Embryonic facial prominence (tissue), 1 donor: ENCODE data around the gene PRDX6.
"Not testable (repeated sequence)": the region's sequence is repeated elsewhere in the genome, so short reads cannot be mapped to it uniquely, and the experiment has no call there.

Experiments used
- DNase-seq: peaks from one replicate; pipeline ENCODE4 v3.0.0-alpha.2; 2016; ENCODE audit errors: extremely low spot score

Gene PRDX6, protein sequence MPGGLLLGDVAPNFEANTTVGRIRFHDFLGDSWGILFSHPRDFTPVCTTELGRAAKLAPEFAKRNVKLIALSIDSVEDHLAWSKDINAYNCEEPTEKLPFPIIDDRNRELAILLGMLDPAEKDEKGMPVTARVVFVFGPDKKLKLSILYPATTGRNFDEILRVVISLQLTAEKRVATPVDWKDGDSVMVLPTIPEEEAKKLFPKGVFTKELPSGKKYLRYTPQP

DNA sequence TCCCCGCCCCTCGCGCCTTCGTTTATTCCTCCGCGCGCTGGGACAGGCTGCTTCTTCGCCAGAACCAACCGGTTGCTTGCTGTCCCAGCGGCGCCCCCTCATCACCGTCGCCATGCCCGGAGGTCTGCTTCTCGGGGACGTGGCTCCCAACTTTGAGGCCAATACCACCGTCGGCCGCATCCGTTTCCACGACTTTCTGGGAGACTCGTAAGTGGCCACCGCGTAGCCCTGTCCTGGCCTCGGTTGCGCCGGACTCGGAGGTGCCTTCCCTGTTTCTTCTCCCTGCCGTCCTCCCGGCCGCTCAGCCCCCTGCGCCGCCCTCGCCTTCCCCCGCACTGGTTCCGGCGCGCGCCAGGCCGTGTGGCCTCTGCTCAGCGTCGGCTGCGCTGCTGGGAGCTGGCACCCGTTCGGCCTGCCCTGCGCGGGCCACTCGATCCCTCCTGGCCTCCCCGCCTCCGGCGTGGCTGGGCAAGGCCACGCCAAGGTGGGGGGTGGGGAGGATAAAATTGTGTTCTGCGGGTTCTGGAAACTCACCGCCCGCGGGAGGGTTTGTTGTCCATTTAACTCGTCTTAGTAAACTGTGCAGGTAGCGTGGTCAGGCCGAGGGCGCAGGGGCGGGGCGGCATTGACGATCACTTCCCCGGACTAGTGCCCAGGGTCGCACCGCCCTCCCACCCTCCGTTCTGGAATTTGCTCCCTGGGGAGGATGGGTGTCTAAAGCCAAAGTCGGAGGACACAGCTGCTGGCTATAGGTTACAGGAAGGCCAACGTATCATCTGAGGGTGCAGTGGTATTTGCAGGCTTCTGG, at the start of gene PRDX6:
Gene PRDX6 (plus strand): TSS at position 50 of the 808 bp plus-strand sequence. CDS start 63 bp downstream, at position 113.
- peak; percentile 77 for DNase-seq

DNA sequence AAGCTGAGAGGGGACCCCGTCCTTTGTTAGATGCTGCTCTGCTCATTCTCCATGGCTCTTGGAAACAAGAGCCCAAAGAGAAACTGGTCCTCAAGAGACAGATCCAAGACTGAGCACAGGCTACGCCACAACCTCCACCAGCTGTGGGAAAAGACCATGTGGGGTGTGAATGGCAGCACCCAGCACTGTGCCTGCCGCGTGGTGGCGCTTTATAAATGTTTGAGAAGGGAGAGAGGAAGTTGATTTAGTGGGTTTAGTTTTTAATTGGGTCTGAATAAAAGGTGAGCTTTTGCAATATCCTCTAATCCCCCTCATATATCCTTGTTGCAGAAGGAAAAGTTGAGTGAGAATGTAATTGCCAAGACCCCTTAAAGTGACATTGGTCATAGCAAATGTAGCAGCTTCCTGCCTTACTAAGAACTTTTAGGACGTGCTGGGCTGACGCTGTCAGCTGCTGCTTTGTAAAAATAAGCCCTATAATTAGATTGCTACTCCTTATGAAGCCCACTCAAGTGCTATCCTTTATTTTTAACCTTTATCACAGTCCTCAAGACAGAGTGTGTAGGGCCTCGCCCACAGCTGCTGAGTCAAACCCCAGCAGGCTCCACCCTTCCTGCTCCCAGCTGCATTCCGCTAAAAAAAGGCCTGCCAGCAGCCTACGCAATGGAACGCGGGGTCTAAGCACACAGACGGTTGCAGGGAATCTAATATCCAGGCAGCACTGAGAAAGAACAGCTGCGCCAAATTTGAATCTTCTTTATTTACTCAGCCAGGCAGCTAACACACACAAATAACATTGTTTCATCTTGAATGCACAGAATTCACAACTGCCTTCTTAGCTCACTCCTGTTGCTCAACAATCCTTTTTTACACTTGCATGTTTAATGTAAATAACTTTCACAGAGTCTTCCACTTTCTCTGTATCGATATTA, 47.4 kb upstream of the PRDX6 start:
- DNase-seq, result peak; percentile 92

DNA sequence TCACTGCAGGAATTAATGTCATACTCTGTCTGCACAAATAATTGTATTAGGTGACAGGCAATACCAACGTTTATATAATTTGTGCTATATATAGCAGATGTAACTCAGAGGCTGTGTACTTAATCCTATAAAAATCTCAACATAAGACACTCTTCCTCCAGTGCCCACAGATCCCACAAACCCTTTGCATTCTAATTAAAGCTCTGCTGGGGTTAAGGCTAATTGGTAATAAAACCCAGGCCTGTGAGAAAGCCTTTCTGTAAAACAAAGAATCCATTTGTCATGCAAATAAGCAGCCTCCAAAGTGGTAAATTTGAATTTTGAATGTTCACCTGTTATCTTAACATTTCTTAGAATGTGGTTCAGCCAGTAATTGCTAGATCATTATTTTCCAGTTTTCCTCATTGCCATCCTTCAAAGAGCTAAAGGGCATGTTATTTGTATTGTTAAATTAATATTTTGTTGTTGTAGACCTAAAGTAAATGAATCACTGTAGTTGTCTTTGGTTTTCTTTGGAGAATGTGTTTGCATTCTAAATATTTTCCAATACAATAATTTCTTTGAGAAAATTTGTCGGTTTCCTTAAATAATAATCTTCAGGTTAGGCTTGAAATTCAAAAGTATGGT, 46.3 kb upstream of the PRDX6 start:
- DNase-seq, result no peak

DNA sequence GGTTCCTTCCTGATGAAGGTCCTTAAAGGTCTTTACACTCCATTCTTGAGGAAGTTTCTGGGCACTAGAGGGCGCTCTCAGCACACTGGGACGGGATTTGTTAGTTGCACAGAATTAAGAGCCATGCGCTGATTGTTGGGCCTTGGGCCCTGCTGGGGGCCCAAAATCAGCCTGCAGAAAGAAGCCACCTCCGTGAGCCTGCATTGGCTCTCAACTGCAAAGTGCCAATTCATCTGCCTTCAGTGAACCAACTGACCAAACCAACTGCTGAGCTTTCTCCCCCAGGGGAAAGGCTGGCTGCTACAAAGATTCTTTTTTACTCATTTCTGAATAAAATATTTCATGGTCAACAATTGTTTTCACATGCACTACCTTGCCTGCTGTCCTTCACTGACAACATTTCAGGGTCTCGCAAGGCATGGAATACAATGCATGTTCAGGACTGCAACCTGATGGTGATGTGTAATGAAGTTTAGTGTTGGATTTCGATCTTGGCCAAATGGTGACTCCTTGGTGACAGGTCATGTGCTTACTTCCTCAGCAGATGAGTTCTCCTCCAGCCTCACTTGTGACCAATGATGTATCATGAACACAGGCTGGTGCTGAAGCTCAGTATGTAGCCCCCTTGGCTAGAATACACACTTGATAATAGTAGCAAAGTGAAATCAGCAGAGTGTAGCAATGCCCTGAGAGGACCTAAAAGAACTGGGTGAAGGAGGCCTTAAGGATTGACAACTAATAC, 45.7 kb upstream of the PRDX6 start:
- DNase-seq, result peak; percentile 50

DNA sequence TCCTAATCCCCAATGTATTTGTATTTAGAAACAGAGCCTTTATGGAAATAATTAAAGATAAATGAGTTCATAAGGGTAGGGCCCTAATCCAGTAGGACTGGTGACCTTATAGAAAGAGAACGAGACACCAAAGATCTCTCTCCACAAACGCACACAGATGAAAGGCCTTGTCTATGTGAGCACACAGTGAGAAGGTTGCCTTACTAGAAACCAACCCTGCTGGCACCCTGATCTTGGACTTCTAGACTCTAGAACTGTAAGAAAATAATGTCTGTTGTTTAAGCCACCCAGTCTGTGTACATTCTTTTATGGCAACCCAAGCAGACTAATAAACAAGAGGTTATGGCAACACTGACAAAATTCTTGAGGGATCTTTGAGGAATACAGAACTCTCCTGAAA, 44.8 kb upstream of the PRDX6 start:
- DNase-seq, result no peak

DNA sequence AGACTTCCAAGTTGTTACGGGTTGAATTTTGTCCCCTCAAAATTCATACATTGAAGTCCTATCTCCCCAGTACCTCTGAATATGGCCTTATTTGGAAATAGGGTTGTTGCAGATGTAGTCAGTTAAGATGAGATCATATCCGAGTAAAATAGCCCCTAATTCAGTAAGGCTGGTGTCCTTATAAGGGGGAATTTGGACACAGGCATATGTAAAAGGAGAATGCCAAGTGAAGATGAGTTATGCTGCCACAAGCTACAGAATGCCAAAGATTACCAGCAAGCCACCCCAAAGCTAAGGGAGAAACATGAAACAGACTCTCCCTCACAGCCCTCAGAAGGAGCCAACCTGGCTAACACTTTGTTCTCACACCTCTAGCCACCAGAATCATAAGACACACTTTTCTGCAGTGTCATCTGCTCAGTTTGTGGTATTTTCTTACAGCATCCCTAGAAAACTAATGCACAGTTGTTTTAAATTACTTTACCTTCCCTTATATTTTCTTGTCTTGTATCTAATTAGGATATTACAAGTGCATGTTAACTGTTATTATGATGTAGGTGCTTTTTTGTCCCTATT, 43.3 kb upstream of the PRDX6 start:
- no peak for DNase-seq

DNA sequence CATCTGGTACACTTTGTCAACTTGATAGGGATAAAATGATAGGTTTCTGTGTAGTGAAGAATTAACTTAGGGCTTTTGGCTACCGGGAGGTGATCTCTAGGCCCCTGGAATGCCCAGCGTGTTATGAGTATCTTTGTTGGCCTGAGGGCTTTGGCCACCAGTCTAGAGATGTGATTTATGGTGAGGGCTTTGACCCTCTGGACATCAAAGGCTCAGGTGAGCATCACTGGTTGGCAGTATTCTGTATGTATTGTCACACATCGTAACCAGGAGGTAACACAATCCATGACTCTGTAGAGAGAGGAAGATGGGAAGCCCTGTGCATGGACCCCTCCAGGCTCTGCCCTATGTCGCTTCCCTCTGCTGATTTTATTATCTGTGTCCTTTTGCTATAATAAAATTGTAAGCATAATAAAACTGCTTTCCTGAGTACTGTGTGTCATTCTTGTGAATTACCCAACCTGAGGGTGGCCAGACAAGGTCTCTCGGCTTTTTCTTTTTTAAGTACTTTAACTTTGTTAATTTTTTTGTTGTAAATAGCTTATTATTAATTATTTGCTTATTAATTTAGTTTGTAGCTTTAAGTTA, 40.2 kb upstream of the PRDX6 start:
- DNase-seq, result no peak

DNA sequence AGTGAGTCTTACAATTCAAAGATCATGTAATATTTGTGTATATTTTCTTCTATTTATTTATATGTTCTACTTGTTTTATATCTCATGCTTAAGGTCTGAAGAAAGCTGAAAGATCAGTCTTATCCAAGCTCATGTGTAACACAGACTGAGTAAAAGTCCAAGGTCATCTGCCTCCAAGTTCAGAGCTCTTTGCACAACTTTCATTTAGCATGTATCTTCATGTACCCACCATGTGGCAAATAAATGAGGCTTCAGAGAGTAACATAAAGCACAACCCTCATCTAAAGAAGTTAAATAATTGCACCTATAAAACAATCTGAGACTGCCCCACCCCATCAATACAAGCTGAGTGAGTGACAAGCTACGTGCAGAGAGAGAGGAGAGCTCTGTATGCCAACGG, 38.5 kb upstream of the PRDX6 start:
- no peak for DNase-seq

DNA sequence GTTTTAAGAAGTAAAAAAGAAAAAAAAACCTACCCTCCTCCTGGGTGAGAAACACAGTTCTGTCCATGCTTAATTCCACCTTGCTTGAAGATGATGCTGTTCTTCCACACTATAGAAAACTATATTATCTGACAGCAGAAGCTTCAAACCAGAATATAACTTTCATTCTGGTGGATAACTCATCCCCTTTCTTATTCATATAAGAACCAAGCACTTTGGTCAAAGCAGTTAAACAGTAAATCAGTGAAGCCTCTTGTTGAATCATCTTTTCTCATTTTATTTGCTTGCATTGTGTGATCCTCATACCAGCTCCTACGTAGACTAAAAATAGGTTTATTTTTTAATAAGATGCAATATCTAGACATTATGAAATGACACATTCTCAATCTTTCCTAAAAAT, 36.7 kb upstream of the PRDX6 start:
- DNase-seq, result no peak

DNA sequence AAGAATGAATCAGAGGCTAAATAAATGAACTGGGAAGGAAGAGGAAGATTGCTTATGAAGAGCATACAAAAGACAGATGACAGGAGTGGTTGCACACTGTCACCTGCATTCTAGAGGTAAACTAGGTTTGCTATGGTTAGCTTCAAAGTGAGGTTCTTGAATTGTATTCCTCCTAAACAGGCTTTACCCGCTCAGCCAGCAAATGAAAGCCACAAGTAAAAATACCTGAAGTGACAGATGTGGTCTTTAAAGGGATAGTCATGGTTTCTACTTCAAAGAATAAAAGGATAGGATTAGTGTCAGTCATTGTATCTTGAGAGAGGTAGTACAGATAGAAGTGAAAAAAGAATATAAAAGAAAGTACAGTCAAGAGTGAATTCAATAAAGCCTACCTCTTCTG, 32.4 kb upstream of the PRDX6 start:
- DNase-seq, result no peak

DNA sequence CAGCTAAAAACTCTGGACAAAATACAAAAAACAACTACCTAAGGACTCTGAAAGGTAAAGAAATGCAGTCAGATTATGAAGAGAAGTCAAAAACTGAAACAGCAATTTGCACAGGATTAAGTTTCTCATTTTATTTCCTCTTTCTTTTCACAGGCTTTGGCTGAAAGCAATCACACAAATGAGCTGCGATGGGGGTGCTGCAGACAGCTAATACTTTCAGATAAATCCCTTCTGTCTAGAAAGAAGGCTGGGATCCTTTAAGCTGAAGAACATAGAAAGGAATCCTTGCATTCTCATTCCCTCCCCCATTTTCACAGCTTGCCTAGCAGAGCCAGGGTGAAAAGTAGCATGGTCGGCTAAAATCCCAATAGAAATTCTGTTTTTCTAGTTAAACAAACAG, 32.0 kb upstream of the PRDX6 start:
- no peak for DNase-seq

DNA sequence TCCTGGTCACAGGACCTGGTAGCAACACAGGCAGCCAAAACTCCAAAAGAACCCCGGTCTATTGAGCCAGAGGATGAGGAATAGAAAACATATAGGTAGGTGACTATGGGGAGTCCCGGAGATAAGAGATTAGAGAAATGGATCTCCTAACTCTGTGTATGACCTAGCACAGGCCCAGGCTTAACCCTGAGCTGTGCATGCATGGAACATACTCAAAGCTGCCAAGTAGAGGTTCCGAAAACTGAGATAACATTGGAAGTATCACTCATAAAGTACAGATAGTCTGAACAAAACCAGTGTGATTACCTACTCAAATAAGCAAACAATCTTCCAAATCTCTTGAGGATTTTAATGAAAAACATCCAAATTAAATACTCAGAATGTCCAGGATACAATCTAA, 31.5 kb upstream of the PRDX6 start:
- DNase-seq, result no peak

DNA sequence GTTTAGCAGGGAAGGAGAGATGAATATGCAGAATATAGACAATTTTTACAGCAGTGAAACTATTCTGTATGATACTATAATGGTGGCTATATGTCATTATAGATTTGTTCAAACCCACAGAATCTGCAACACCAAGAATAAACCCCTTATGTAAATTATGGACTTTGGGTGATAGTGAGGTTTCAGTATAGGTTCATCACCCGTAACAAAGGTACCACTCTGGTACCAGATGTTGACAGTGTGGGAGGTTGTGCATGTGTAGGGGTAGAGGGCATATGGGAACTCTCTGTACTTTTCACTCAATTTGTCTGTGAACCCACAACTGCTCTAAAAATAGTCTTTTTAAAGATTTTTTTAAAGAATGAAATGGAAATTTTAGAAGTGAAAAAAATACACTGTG, 29.9 kb upstream of the PRDX6 start:
- no peak for DNase-seq

DNA sequence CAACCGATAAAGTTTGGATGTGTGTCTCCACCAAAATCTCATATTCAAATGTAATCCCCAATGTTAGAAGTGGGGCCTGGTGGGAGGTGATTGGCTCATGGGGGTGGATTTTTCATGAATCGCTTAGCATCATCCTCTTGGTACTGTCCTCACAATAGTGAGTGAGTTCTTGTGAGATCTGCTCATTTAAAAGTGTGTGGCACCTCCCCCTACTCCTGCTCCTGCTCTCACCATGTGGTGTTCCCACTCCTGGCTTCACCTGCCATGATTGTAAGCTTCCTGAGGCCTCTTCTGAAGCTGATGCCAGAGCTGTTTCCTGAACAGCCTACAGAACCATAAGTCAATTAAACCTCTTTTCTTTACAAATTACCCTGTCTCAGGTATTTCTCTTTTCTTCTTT, 28.2 kb upstream of the PRDX6 start:
- no peak for DNase-seq

DNA sequence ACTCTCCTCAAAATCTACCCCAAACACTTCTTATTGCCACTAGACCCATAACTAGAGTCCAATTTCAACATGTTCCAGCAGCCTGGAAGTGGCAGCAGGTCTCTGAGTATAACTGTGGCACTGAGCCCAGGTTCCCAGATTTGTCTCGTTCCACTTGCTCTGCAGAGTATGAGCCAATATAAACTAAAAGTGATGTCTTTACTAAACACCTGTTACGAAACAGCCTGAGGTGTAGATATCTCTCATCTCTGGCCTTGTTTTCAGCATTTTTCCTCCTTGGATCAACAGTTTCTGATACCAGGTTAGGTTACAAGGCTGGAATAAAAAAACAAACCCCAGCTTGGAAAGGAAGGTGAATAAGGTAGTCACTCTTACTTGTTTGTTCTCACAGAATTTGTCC, 25.2 kb upstream of the PRDX6 start:
- no peak for DNase-seq

DNA sequence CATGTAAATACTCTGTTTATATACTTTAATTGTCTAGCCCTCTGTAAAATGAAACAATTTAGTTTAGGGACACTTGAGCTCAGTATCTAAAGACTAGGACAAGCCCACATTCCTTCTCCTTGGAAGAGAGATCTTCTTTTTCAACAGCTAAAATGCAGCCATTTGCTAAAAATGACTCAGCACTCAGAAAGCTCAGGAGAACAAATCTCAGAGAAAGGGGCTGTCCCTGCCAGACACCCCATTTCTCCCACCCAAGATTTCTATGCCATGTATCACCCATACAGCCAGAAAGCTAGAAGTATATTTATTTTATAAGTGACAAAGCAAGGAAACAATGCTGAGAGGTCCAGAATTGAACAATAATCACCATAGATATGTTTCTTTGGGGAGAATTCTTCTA, 23.2 kb upstream of the PRDX6 start:
- DNase-seq, result no peak

DNA sequence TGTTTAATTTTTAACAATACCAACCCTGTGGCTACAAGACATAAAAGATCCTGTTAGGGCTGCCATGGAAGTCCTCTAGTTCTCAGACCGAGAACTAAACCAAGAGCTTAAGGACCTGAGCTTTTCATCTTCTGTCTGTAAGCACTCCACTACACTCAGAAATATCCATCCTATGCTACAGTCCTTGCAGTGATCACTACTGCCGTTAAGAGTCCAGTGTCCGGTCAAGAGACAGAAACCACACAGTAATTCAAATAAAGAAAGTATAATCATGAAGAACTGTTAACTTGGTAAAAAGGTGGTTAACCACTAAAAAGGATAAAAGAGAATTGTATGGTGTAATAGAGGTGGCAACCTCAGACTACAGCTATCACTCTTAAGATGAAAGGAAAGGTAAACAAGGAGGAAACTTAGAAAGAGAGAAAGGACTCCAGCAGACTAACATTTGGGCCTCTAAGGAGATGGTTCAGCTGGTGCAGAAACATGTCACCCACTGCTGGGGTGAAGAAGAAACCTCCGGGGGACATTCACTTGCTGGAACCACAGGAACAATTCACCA, 22.1 kb upstream of the PRDX6 start:
- no peak for DNase-seq

DNA sequence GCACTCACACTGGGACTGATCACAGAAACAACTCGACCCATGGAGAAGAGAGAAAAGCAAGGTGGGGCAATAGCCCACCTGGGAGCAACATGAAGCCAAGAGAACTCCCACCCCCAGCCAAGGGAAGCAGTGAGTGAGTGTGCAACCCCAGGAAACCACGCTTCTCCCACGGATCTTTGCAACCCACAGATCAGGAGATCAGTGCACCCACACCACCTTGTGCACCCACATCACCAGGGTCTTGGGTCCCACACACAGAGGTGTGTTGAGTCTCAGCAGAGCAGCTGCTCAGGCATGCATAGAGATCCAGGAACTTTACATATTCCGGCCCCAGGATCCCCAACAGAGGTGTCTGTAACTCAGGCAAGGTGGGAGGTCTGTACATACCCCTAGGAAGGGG, 17.2 kb upstream of the PRDX6 start:
- no peak for DNase-seq

DNA sequence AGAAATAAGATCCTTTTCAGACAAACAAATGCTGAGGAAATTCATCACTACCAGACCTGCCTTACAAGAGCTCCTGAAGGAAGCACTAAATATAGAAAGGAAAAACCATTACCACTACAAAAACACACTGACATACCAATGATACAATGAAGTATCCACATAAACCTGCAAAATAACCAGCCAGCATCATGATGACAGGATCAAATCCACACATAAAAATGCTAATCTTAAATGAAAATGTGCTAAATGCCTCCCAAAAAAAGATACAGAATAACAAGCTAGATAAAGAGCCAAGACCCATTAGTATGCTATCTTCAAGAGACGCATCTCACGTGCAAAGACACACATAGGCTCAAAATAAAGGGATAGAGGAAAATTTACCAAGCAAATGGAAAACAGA, 14.5 kb upstream of the PRDX6 start:
- DNase-seq, result not testable (repeated sequence)

DNA sequence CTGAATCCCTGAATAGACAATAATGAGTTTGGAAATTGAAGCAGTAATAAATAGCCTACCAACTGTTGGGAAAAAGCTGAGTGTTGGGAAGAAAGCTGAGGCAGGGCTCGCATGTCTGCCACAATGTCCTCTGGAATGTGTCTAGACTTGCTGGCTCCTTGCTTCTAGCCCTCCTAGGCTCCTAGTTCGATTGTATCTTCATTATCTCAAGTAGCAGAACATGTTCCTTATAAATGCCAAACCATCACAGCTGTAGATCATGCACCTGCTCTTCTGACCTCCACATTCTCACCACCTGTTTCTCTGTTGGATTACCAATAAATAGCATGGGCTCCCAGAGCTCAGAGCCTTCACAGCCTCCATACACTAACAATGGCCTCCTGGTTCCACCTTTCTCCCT, 12.9 kb upstream of the PRDX6 start:
- not testable (repeated sequence) for DNase-seq
